GM21390 (cell line): Measurements from ENCODE around the gene TRMT2A.

Source experiments
- ATAC-seq: cut with Tn5 transposase; IDR thresholded peaks from one replicate; pipeline ENCODE4 v1.9.1; 2021; ENCODE audit not compliant: unreplicated experiment

TRMT2A gene

GRCh38 chr22:20107951-20108756, 8.9 kb downstream of the TRMT2A start:
- no peak for ATAC-seq

DNA sequence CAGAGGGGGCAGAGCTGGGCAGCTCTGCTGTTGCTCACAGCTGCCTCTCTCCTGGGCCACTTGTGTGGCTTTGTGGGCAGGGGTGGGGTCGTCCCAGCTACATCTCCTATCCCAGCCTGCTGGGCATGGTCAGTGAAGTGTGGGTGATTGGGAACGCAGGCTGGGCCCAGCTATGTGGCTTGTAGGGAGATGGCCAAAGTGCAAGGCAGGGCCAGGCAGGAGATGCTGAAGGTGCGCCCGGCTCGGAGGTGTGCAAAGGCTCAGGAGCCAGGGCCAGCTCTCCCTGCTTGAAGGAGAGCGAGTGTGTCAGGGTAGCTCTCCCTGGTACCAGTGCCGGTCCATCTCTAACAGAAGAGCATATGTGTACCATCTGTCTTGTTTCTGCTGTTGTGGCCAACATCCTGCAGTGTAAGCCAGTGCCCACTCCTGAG, 9.5 kb downstream of the TRMT2A start:
- ATAC-seq: no peak

DNA sequence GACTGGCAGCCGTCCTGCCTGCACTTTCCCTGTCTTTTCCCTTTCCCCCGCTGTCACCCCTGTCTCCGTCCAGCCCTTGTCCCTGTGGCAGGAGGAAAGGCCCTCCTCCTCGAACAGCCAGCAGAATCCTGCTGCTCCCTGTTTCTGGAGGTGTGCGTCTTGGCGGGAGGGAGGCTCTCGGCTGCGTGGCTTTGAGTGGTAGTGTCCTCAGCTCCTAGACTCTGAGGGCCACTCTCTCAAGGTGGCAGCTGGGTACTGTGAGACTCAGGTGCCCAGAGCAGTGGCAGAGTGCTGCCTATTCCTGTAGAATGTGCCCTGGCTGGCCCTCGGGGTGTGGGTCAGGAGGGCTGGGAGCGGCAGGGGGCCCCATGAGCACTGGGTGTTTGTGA, 10.2 kb downstream of the TRMT2A start:
- no peak for ATAC-seq

- no peak for ATAC-seq
Observed at GRCh38 chr22:20106205-20106848, 10.7 kb downstream of the TRMT2A start.

DNA sequence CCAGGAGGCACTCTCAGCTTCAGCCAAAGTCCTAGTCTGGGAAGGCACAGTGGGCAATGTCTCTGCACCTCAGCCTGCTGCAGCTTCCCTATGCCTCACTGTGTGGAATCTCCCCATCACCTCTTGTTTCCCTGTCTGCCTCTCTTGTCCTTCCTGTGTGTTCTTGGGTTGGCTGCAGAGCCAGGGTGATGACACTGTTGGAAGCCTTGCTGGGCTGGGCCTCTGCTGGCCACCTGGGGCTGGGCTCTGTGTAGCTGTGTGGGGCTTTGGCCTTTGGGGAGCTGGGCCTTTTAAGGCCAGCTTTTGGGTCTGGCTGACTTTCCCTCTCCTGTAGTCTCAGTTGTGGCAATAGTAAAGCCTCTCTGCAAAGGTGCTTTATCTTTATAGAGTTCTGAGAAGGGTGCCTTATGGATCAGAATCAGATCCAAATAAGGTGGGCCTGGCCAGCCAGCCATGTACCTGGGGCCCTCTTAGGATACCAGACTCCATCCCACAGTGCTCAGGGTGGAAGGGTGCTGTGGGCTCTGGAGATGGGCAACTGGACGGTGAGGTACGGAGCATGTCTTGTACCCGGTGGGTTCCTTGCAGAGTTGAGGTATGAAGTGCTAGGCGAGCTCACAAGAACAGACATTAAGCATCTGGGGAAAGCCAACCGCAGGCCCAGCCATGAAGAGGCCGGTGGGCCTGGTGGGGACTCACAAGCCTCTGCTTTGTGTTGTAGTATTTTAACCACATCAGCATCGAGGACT, 11.4 kb downstream of the TRMT2A start:
- no peak for ATAC-seq

DNA sequence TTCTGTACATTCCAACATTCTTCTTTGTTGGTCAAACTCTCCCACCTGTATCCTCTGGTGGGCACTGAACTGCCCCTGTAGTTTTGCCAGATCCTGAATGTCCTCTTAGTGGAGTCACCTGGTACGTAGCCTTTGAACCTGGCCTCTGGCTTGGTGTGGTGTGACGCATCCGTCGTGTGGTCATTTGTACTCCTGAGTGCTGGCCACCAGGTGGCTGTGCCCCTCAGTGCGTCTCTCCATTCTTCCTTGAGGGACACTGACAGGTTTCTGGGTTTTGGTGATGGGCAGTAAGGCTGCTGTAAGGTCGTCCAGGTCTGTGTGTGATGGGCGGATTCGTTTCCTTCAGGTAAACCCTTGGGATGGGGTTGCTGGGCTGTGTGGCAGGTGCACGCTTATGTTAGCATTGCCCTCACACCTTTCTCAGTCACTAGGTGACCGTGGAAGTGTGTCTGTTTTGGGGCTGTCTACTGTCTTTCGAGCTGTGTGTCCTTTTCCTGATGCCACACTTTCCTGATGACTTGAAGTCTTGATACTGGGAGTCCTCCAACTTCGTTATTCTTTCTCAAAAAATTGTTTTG, 14.7 kb downstream of the TRMT2A start:
- no peak for ATAC-seq

DNA sequence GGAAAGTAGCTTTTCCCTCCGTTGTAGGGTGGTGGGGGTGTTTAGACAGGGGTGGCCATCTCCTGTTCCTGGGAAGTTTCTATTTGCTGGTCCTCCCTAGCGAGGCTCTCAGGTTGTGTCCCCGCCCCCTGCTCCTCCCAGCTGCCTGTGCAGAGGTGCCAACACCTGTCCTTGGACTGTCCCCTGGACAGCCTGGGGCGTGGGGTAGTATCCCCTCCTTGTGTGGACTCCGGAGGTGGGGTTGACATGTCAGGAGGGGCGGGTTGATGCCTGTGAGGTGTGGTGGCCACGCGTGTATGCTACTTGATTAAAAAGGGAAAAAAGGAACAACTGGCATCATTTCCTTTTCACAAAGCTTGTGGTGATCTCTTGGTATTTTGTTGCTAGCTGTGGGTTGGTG, 15.4 kb downstream of the TRMT2A start:
- no peak for ATAC-seq

GRCh38 chr22:20099099-20099711, 17.8 kb downstream of the TRMT2A start:
- ATAC-seq: no peak

GRCh38 chr22:20096574-20097420, 20.2 kb downstream of the TRMT2A start:
- ATAC-seq: no peak

- ATAC-seq: no peak
Observed at GRCh38 chr22:20095521-20095920, 21.5 kb downstream of the TRMT2A start.

DNA sequence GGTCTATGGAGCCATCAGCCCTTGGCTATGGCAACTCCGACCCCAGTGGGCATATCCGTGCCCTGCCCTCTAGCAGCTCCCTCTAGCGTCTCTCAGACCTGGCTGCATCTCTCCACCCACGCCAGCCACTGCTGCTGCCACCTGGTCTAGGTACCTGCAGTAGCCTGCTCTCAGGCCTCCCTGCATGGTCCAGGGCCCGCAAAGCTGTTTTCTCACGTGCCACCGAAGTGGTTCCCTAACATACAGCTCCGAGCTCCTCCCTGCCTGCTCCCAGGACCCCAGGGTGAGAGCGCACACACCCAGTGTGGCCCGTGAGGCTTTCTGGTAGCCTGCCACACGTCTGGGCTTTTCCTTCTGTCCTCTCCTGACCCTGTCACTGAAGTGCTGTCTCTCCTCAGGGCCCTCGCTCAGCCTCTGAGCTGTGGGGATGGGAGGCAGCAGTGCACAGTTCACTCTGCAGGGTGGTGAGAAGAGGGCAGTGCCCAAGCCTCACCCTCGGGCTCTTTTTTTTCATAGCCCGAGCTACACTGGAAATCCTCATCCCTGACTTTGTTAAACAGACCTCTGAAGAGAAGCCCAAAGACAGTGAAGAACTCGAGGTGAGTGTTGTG, 22.7 kb downstream of the TRMT2A start:
- ATAC-seq: no peak

GRCh38 chr22:20093418-20094196, 23.4 kb downstream of the TRMT2A start:
- ATAC-seq: no peak

DNA sequence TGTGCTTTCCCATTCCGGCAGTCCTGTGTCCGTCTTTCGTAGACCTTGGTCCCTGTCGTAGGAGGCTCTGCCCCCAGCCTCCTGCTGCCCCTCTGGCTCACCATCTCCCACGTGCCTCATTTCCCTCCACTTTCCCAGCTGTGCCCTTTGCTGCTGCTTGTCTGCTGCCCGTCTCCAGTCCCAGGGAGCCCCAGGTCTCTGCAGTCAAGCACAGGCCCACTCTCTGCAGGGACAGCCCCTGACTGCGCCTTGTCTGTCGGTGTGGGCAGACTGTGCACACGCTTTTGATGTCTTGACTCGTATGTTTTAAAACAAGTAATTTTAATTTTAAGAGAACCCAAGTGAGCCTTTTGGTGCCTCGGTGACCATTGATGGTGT, 24.6 kb downstream of the TRMT2A start:
- ATAC-seq: no peak

GRCh38 chr22:20091690-20092476, 25.1 kb downstream of the TRMT2A start:
- ATAC-seq: no peak

DNA sequence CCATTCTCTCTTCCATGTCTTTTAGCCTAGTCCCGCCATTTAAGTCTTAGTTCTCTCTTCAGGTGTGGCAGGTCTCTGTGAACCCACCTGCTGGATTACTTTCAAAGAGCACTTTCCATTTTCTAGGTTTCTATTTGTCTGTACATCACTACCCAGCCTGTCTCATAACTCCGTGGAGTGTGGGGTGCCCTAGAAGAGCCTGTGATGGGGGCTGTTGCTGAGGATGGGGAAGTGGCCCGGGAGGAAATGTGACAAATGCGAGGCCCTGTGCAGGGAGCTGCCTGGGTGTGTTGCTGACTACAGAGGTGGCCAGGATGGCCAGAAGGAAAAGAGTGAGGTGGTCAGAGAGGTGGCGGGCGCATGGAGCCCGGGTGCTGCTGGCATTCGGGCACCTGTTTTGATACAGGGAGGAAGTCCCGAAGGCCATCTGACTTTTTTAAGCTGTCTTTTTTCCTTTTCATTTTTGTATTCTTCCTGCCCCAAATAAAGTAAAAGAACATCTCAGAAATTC, 26.2 kb downstream of the TRMT2A start:
- no peak for ATAC-seq

DNA sequence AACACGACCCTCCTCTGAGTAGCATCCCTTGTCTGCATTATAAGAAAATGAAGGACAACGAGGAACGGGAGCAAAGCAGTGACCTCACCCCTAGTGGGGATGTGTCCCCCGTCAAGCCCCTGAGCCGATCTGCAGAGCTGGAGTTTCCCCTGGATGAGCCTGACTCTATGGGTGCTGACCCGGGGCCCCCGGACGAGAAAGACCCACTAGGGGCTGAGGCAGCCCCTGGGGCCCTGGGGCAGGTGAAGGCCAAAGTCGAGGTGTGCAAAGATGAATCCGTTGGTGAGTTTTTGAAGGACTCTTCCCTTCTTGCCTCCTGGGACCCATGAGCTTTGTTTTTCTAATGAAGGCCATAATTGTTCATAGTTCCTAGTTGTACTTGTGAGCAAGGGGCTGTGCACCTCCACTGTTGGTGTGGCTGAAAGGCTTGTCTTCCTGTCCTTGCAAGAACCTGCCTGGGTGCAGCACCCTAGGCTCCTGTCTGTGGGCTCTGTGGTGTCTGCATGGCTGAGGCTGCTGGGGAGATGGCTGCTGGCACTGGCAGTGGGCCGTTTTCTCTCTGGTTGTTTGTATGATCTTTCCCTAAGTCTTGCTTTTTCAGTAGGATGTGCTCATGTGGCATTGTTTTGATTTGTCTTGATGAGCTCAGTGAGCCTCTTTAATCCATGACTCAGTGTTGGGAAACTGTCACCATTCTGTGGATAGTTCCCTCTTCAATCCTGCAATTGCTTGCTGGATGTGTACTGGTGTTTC, 26.9 kb downstream of the TRMT2A start:
- ATAC-seq: no peak

DNA sequence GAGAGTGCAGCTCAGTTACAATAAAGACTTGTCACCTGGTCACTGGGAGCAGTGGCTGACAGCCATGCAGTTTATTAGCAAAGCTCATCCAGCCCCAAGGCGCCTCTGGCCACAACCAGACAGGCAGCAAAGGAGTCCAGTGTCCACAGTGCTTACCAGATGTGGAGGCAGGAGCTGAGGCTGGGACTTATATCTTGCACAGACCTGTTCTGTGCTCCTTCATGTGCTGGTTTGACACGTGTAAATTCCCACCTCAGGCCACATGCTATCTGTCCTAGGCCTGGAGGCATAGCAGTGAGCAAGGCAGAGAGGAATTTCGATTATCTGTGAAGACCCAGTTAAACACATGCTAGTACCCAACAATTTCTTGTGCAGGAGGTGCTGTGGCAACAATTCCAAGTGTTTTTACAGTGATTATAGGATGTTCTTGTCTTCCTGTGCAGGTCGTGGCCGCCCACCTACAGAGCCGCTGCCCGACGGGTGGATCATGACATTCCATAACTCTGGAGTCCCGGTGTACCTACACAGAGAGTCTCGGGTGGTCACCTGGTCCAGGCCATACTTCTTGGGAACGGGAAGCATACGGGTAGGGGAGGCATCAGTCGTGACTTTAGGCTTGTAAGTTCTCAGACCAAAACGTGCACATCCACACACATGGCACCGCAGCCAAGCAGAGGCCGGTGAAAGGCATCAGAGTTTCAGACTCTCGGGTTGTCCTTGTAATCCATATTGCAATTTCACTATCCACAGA, 27.6 kb downstream of the TRMT2A start:
- no peak for ATAC-seq
